ENCODE results near the gene ACAT1. TPM values are rescaled to one million over a fixed set of nuclear protein-coding genes. Genes with fewer than 3 reads are reported as not detected.

Gene ACAT1
- total RNA-seq, 1 experiment from 2014 or later, result 118 TPM

DNA sequence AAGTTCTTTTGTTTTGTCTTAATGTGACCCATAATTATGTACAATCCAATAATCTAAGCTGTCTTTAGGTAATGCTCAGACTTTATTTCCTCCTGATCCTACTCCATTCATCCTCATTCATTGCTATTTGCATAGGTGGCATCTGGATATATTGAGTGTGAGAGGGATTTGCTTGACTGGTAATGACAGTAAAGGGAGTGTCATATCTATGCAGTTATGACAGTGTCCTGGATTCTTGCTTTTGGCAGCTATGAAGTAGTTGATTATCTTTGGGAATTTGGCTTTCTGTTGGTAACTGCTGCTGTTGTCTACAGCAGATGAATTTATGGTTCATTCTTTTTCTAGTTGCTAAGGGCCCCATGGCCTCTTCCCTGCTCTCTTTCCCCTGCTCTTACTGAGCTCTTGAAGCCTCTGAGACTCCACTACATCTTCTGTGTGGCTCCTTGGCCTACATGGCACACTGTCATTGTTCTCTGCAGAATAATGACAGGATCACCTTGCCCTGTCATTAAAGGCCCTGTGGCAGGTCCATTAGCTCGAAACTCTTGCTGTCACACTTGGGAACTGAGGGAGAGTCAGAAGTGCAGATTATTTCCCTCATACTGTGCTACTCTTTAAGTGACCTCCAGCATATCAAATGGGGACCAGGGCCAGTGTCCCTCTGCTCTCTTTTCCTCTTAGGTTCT, 20.1 kb upstream of the ACAT1 start:
- H3K36me3 ChIP-seq (ENCODE audit: insufficient read depth, low read length, poor library complexity, severe bottlenecking), result peaks cover 46% of the 10 kb centered on the region
- H3K4me1 ChIP-seq (ENCODE audit: insufficient read depth, low read length, poor library complexity, severe bottlenecking), result no peaks in the 10 kb centered on the region
- ChIA-PET CTCF (no interaction called here), POLR2A (ENCODE audit: low non-redundant PET) (no interaction called here)
- H3K4me3 ChIP-seq (ENCODE audit: low read depth, low read length, poor library complexity, severe bottlenecking), result no peak overlapping the region
- no peak for TF ChIP-seq EZH2 (IDR thresholded peaks at IDR 0.05; ENCODE audit: borderline replicate concordance, low read depth, low read length, poor library complexity, severe bottlenecking)
- TF ChIP-seq, protein P1, sequence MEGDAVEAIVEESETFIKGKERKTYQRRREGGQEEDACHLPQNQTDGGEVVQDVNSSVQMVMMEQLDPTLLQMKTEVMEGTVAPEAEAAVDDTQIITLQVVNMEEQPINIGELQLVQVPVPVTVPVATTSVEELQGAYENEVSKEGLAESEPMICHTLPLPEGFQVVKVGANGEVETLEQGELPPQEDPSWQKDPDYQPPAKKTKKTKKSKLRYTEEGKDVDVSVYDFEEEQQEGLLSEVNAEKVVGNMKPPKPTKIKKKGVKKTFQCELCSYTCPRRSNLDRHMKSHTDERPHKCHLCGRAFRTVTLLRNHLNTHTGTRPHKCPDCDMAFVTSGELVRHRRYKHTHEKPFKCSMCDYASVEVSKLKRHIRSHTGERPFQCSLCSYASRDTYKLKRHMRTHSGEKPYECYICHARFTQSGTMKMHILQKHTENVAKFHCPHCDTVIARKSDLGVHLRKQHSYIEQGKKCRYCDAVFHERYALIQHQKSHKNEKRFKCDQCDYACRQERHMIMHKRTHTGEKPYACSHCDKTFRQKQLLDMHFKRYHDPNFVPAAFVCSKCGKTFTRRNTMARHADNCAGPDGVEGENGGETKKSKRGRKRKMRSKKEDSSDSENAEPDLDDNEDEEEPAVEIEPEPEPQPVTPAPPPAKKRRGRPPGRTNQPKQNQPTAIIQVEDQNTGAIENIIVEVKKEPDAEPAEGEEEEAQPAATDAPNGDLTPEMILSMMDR (conservative IDR thresholded peaks at IDR 0.05; ENCODE audit: low read depth, low read length), result no peak
- DNase-seq (ENCODE audit: low spot score), result no peak
- no peak overlapping the region for H3K27ac ChIP-seq (ENCODE audit: low read depth, low read length, poor library complexity, severe bottlenecking)
- intact Hi-C loops (cut with micrococcal nuclease; ENCODE audit: unreplicated experiment), result no loop called here
- H3K9me3 ChIP-seq (ENCODE audit: low read depth, low read length, poor library complexity, severe bottlenecking), result no peaks in the 10 kb centered on the region
- H3K27me3 ChIP-seq (replicated peaks; ENCODE audit: insufficient read depth, low read depth, low read length, poor library complexity), result no peaks in the 10 kb centered on the region
- BruUV-seq (replicated peaks), result no TSS peak

DNA sequence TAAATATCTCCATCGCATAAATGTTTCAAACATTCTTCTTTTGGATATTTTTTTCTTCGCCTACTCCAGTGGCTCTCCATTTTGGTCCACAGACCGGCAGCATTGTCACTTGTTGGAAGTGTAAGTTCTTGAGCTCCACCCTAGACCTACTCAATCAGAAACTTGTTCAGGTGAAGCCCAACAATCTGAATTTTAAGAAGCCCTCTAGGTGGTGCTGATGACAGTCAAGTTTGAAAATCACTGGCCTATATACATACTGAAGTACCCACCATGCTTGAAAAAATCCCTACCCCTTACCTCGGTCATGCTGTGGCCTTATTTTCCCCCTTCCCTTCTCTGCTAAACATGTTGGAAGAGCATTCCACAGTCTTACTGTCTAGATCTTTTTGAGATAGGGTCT, 10.2 kb upstream of the ACAT1 start:
- H3K4me1 ChIP-seq (ENCODE audit: insufficient read depth, low read length, poor library complexity, severe bottlenecking), result no peaks in the 10 kb centered on the region
- DNase-seq (ENCODE audit: low spot score), result no peak
- TF ChIP-seq EZH2 (IDR thresholded peaks at IDR 0.05; ENCODE audit: borderline replicate concordance, low read depth, low read length, poor library complexity, severe bottlenecking), result no peak
- TF ChIP-seq, protein P1 (conservative IDR thresholded peaks at IDR 0.05; ENCODE audit: low read depth, low read length), result no peak
- intact Hi-C loops (cut with micrococcal nuclease; ENCODE audit: unreplicated experiment), result no loop called here
- H3K4me3 ChIP-seq (ENCODE audit: low read depth, low read length, poor library complexity, severe bottlenecking), result no peak overlapping the region
- POLR2A ChIA-PET (ENCODE audit: low non-redundant PET), result no interaction called here
- BruUV-seq (replicated peaks), result no TSS peak
- H3K27ac ChIP-seq (ENCODE audit: low read depth, low read length, poor library complexity, severe bottlenecking), result no peak overlapping the region
- H3K36me3 ChIP-seq (ENCODE audit: insufficient read depth, low read length, poor library complexity, severe bottlenecking), result peaks cover under 1% of the 10 kb centered on the region
- CTCF ChIA-PET, result no interaction called here
- H3K9me3 ChIP-seq (ENCODE audit: low read depth, low read length, poor library complexity, severe bottlenecking), result no peaks in the 10 kb centered on the region
- H3K27me3 ChIP-seq (replicated peaks; ENCODE audit: insufficient read depth, low read depth, low read length, poor library complexity), result no peaks in the 10 kb centered on the region

DNA sequence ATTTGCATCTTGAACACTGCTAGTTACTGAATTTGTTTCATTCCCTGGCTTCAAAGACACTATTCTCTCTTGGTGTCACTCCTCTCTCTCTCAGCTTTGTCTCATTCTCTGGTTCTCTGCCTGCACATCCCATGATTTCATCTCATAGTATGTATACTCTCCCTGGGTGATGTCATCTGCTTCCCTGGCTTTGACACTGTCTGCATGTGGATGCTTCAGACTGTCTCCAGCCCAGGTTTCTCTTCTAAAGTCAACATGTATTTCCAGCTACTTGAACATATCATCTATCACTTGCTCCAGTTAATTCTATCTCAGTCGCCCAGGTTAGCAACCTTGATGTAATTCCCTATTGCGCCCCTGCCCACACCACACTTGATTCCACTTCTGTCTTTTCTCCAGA, 9.3 kb upstream of the ACAT1 start:
- POLR2A ChIA-PET (ENCODE audit: low non-redundant PET), result no interaction called here
- CTCF ChIA-PET, result no interaction called here
- intact Hi-C loops (cut with micrococcal nuclease; ENCODE audit: unreplicated experiment), result no loop called here
- H3K4me3 ChIP-seq (ENCODE audit: low read depth, low read length, poor library complexity, severe bottlenecking), result no peak overlapping the region
- TF ChIP-seq EZH2 (IDR thresholded peaks at IDR 0.05; ENCODE audit: borderline replicate concordance, low read depth, low read length, poor library complexity, severe bottlenecking), result no peak
- TF ChIP-seq, protein P1 (conservative IDR thresholded peaks at IDR 0.05; ENCODE audit: low read depth, low read length), result no peak
- no peaks in the 10 kb centered on the region for H3K36me3 ChIP-seq (ENCODE audit: insufficient read depth, low read length, poor library complexity, severe bottlenecking)
- DNase-seq (ENCODE audit: low spot score), result no peak
- no peaks in the 10 kb centered on the region for H3K27me3 ChIP-seq (replicated peaks; ENCODE audit: insufficient read depth, low read depth, low read length, poor library complexity)
- no peaks in the 10 kb centered on the region for H3K9me3 ChIP-seq (ENCODE audit: low read depth, low read length, poor library complexity, severe bottlenecking)
- no TSS peak for BruUV-seq (replicated peaks)
- no peaks in the 10 kb centered on the region for H3K4me1 ChIP-seq (ENCODE audit: insufficient read depth, low read length, poor library complexity, severe bottlenecking)
- H3K27ac ChIP-seq (ENCODE audit: low read depth, low read length, poor library complexity, severe bottlenecking), result no peak overlapping the region

Measured in A673 (cell line).